ENCODE data around the gene CORIN. TPM values are rescaled to one million over a fixed set of nuclear protein-coding genes. Genes with fewer than 3 reads are reported as not detected.

Gene CORIN, protein sequence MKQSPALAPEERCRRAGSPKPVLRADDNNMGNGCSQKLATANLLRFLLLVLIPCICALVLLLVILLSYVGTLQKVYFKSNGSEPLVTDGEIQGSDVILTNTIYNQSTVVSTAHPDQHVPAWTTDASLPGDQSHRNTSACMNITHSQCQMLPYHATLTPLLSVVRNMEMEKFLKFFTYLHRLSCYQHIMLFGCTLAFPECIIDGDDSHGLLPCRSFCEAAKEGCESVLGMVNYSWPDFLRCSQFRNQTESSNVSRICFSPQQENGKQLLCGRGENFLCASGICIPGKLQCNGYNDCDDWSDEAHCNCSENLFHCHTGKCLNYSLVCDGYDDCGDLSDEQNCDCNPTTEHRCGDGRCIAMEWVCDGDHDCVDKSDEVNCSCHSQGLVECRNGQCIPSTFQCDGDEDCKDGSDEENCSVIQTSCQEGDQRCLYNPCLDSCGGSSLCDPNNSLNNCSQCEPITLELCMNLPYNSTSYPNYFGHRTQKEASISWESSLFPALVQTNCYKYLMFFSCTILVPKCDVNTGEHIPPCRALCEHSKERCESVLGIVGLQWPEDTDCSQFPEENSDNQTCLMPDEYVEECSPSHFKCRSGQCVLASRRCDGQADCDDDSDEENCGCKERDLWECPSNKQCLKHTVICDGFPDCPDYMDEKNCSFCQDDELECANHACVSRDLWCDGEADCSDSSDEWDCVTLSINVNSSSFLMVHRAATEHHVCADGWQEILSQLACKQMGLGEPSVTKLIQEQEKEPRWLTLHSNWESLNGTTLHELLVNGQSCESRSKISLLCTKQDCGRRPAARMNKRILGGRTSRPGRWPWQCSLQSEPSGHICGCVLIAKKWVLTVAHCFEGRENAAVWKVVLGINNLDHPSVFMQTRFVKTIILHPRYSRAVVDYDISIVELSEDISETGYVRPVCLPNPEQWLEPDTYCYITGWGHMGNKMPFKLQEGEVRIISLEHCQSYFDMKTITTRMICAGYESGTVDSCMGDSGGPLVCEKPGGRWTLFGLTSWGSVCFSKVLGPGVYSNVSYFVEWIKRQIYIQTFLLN
- total RNA-seq (2022; extraction: Qiagen RNA extraction) = not detected in 5 replicates

GRCh38 chr4:47837908-47838294 is at the start of gene CORIN:
Gene CORIN, minus strand, starts transcription at chr4:47838067. Its CDS starts 118 bp downstream, at chr4:47837949.

Other genes with a start within 250 kb of the CORIN start
- gene NFXL1, start 76.5 kb upstream of the CORIN start, total RNA-seq (2022; extraction: Qiagen RNA extraction) = 4.5 to 10.0 TPM (median 5.7 TPM) in 5 replicates
- 0.02 TPM in 1 of 5 replicates, not detected in the others for gene CNGA1, start 178.6 kb upstream of the CORIN start, total RNA-seq (2022; extraction: Qiagen RNA extraction)
- 0.39 to 1.0 TPM (median 0.68 TPM) in 5 replicates for gene NIPAL1, start 178.7 kb upstream of the CORIN start, total RNA-seq (2022; extraction: Qiagen RNA extraction)

Measured in A549 treated with dexamethasone at 1 μM for 4 hours (cell line).